Erythroblast (primary cell): Measurements from ENCODE around the gene SPTBN1.

Source experiments
- DNase-seq, 2 experiments: peaks; one replicate each; lab custom pipeline; 2025; lab: John Stamatoyannopoulos, UW
- GATA1 ChIP-seq: IDR thresholded peaks from 2 replicates; pipeline ENCODE4 v1.6.1; 2011; ENCODE audit warnings: low read depth, mild to moderate bottlenecking, control low read depth, low read length, moderate library complexity
- POLR2A ChIP-seq: IDR thresholded peaks from 2 replicates; pipeline ENCODE4 v1.6.1; 2011; ENCODE audit warnings: mild to moderate bottlenecking, low read length

Gene SPTBN1

DNA sequence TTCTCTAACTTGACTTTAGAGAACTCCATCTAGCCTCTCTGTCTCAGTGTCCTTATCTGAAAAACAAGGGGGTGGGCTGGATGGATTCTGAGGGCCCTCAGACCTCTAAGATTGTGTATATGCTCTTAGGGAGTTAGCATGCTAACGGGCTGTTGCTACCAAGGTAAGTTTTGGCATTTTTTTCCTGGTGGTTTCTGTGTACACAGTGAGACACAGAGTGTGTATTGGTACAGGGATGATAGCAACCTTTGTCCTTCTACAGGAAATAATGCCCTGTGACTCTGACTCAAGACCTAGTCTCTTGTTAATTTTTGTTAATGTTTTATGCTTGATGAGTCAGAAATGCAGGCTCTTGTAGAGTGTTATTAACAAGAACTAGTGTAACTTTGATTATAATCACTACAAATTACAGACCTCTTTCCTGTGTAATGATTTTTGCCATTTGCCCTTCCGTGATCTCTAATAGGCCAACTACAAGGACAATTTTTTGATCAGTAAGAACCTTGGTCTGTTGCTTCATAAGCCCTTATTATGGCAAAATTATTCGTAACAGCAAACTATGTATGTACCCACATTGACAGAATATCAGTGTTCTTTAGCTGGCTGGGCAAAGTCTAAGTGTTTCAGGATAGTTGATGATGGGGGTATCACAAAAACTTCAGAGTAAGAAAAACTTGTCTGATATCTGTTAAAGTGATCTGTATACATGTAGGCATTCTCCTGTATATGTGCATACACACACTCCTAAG is 89.7 kb downstream of the SPTBN1 start:
- no peak for TF ChIP-seq POLR2A
- no peak for TF ChIP-seq GATA1
- DNase-seq: no peak

DNA sequence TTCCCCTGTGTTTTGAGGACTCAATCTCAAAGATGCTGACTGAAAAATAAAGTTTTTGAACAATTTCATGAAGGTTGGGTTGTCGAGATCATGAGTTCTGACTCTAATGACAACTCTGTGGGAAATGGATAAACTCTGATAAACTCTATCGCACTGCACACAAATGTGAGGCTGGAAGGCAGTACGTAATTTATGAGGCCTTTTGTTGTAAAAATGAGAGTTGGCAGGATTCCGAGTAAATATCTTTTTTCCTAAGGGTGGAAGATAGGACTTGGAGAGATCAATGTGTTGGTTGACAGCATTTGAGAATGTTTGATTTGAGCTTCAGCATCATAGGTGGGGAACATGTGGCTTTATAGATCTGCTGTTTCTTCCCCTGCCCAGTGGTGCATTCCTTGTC is 90.4 kb downstream of the SPTBN1 start:
- no peak for DNase-seq

DNA sequence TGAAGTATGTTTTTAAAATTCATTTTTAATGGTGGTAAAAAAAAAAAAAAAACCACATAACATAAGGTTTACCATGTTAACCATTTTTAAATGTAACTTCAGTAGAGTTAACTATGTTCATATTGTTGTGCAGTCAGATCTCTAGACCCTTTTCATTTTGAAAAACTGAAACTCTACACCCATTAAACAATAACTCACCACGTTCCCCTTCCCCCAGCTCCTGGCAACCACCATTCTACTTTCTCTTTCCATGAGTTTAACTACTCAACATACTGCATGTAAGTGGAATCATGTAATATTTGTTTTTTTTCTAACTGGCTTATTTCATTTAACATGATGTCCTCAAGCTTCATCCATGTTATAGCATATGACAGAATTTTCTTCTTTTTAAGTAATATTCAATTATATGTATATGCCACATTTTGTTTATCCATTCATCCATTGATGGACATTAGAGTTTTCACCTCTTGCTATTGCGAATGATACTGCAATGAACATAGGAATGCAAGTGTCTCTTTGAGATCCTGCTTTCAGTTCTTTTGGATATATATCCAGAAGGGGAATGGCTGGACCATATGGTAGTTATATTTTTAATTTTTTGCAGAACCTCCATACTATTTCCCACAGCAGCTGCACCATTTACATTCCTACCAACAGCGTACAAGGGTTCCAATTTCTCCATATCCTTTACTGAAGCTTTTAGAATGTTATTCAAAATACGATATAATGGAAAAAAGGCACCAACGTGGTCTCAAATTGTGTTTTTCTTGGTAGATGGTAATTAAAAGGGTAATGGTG is 91.0 kb downstream of the SPTBN1 start:
- no peak for TF ChIP-seq POLR2A
- TF ChIP-seq GATA1: no peak

More for the DNA sequence above, 90.4 kb downstream of the SPTBN1 start:
- TF ChIP-seq GATA1 (no peak), POLR2A (no peak)

DNA sequence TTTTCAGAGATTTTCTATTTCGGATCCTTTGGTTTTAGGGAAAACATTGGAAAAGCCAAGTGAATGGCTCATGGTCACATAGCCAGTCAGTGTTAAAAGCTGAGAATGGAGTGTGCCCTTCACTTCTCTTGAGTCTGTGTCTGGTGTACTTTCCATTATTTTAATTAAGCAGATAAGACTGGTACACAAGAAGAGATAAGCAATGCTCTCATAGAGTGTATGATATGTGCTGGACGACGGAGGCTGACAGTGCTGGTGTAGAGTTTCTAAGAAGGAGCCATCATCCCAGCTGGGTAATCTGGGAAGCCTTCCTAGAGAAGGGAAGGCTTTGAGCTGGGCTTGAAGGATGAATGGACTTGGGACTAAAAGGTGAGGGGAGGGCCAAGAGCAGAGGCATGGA is 93.3 kb downstream of the SPTBN1 start:
- no peak for DNase-seq
- TF ChIP-seq POLR2A (no peak), GATA1 (no peak)

More for the DNA sequence above, 91.0 kb downstream of the SPTBN1 start:
- no peak for DNase-seq

DNA sequence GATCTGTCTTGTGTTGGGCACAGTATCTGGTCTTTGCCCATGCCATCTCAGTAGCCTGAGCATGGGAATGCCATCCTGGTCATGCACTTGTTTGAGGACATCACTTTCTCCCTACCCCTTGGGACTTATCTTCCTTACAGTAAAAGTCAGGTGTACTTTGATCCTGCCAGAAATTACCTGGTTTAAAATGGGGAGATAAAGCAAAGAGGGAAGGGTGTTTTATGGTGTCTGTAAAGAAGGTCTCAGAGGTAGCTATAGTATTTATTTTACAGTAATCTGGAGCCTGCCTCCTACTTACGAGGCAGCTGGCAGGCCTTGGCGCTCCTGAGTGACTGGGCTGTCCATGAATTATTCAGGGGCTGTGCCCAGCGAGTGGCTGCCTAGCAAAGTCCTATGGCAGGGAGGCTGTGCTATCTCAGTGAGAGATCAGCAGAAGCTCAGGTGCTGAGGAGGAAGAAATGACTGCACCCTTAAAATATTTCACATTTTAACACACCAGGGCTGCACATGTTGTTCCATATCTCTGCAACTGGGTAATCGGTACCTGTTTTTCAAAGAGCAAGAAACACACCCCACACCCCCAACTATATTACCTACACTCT is 93.9 kb downstream of the SPTBN1 start:
- no peak for DNase-seq
- TF ChIP-seq POLR2A: no peak
- TF ChIP-seq GATA1: no peak

DNA sequence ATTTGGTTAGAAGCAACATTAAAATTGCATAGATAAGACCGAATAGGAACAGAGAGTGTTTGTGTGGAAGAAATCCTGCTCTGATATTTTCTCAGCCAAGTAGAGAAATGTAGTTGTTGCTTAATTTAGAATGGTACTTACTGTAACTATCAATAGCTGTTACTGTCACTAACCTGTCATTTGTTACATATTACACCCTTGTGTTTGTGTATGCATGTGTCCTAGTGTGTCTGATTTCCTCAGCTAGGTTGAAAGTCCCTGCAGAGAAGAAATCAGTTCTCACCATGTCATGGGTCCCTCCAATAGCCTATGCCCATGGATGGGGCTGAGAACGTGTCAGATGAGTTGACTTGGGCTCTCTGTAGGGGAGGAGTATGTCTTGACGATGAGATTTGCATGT is 94.4 kb downstream of the SPTBN1 start:
- no peak for DNase-seq
- TF ChIP-seq POLR2A (no peak), GATA1 (no peak)

DNA sequence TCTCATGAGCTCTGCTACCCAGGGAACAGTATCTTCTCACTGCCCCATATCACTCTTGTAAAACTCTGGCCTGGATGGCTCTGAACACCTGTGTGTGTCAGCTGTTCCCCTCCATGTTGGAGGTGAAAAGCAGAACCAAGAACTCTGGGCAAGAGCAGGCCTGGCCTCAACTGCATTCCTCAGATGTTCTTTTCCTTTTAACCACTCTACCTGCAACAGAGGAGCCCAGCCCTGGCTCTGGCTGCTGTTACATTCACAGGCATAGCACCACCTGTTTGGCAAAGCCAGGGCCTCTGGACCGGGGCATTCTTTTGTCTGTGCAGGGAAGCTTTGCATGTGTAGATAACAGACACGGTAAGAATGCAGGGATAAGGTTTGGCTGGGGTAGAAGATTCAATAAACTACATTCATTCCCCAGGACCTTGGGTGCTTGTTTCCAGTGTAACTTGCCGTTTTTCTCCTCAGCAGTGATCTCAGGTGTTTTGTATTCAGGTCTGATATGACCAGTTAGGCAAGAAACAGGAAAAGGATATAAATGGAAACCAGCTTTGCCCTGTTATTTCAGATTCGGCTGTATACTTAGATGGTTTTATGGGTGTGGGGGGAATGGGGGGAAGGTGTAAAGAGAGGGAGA is 95.1 kb downstream of the SPTBN1 start:
- no peak for DNase-seq

DNA sequence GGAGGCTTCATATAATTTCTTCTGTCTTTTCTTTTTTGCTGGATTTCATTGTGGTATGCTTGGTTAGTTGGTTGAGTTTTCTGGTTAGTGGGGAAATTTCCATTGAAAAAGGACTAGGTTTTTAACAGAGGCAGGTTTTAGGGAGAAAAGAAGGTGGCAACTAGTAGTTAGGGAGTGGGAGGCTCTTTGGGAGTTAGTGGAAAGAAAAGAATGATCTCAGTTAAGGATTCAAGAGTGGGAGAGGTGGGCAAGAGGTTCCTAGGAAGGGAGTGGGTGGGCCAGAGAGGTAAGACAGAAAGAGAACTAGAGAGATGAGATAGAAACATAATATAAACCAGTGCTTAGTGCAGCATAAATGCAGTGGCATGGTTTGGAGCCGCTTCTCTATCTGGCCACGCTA is 96.9 kb downstream of the SPTBN1 start:
- TF ChIP-seq GATA1: no peak
- no peak for TF ChIP-seq POLR2A
- DNase-seq: no peak

More for the DNA sequence above, 95.1 kb downstream of the SPTBN1 start:
- TF ChIP-seq GATA1: no peak
- TF ChIP-seq POLR2A: no peak

DNA sequence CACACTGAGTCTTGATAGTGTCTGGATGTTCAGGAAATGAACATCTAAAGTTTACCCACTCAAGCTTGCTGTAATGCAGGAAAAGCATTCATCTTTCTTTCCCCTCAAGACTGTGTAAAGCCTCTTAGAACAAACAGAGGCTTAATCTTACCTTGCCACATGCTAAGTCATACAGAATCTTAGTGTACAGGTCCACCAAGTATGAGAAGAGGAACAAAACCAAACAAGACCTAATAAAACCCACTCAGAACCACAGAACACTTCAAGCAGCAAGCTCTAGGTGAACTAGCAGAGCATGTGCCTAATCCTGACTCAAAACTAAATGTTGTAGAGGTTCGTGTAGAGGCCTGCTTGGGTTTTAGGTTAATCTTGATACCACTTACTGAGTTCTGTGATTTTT is 97.6 kb downstream of the SPTBN1 start:
- no peak for DNase-seq
- TF ChIP-seq POLR2A: no peak
- TF ChIP-seq GATA1: no peak

DNA sequence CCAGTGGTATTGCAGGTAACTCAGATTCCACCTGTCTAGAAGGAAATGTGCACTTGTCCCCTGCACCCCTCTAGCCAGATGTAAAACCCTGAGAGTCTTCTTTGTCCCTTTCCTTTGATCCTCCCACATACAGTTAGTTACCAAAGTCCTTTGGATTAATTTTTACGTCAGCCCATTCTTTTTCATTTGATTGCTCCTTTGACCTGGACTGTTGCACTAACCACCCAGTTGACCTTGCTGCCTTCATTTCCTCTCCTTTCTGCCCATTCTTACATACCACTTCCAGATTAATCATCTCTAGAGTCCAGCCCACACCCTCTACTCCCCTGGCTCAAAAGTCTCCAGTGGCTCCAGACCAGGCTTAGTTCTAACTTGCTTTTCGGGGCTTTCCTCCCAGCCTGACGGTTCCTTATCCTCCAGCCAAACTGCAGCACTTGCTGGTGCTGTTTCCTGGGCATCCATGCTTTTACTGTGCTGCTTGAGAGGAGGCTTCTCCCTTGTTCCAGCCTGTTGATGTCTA is 99.3 kb downstream of the SPTBN1 start:
- no peak for TF ChIP-seq POLR2A
- no peak for TF ChIP-seq GATA1
- DNase-seq: no peak

DNA sequence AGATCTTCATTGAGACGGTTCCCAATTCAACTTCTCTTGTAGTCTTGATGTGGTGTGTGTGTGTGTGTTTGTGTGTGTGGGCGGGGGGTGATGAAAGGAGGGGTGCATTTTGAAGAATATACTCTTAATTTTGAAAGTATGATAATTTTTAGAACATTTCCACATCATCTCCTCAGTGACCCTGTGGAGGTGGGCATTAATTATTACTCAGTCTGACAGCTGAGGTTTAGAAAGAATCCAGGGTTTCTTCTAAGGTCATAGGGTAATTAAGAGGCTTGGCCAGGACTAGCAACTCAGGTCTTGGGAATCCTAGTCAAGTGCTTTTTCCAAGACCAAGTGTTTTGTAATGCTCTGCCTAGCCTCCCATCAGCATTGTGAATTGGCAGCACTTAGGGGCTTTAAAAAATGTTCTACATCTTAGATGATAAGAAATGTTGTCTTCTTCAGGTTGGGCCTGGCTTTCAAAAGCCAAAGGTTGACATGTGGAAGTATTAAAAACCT is 100.5 kb downstream of the SPTBN1 start:
- no peak for DNase-seq
- TF ChIP-seq POLR2A: no peak
- TF ChIP-seq GATA1: no peak

DNA sequence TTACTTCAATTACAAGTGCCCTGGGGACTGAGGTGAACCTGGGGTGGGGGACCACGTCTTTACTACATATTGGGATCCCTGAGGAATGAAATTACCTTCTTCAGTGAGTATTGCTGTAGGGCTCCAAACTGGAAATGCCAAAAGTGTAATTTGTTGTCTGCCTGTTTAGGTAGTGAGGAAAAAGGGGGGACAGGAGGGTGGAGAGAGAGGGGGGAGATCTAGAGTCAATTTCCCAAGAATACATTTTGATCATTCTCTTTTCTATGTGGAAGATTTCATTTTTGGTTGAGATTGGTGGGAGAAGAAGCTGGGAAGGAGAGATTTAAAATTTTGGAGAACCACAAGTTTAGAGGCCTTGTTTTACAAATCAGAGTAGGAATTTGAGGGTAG is 101.1 kb downstream of the SPTBN1 start:
- no peak for TF ChIP-seq POLR2A
- no peak for TF ChIP-seq GATA1
- no peak for DNase-seq

DNA sequence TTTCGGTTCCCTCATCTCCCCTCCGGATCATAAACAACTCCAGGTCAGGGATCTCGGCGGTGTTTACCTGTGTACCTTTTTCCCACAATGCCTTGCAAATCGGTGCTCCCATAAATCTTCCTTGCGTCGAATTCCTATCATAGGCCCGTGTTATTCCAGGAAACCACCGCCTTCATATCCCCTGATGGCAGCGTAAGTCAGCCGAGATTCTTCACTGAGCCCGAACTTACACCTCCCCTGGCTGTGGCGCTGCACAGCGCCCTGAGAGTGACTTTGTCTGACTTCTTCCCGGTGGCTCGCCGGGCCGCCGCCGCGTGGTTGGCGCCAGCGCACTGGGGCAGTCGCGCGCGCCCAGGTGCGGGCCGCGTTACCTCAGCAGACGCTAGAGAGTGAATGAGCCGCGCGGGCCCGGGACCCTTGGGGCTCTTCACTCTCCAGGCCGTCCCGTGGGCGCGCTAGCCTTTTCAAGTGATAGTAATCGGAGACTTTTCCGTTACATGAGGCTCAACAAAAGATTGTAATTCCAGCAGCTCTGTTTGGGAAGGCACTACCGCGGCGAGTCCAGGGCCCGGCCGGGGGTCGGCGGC is 101.6 kb downstream of the SPTBN1 start:
- TF ChIP-seq POLR2A (no peak), GATA1 (no peak)
- DNase-seq: peak; percentile 20 to 45
